HepG2 (cell line): ENCODE measurements around the gene PRR15L.

Experiments used
- CTCF ChIP-seq: sonication (generic); formaldehyde crosslinking; IDR thresholded peaks from 2 replicates; pipeline ENCODE4 v1.5.0; 2020; ENCODE audit warnings: mild to moderate bottlenecking, missing genetic modification reagents, moderate library complexity
- IRF1 ChIP-seq: sonication (generic); formaldehyde crosslinking; IDR thresholded peaks from 2 replicates; pipeline ENCODE4 v1.4.0; 2020; ENCODE audit warnings: low read depth, mild to moderate bottlenecking, missing genetic modification reagents
- MAZ ChIP-seq, 2 experiments: sonication (generic) in 1 of 2; formaldehyde crosslinking in 1 of 2; IDR thresholded peaks; 2 replicates each; pipeline versions ENCODE4 v1.5.0 to v1.6.1; 2012 to 2020; ENCODE audit warnings: low read depth in 2 of 2, mild to moderate bottlenecking in 2 of 2, borderline replicate concordance in 1 of 2, improper control_type of control experiment in 1 of 2, low read length in 1 of 2, missing genetic modification reagents in 1 of 2, moderate library complexity in 1 of 2
- NCOA2 ChIP-seq: sonication (generic); formaldehyde crosslinking; IDR thresholded peaks from 2 replicates; pipeline ENCODE4 v1.8.0; 2022; ENCODE audit warnings: inconsistent platforms
- NFE2L2 ChIP-seq: fragments of 150-350 bp; IDR thresholded peaks from 2 replicates; pipeline ENCODE4 v1.6.1; 2014; ENCODE audit warnings: low read length
- POLR2A ChIP-seq, 2 experiments: IDR thresholded peaks; 2 replicates each; pipeline ENCODE4 v1.6.1; 2011; ENCODE audit warnings: low read depth in 2 of 2, low read length in 2 of 2, mild to moderate bottlenecking in 1 of 2, moderate library complexity in 1 of 2; ENCODE audit not compliant: insufficient read depth in 1 of 2
- POLR2AphosphoS5 ChIP-seq: IDR thresholded peaks from 2 replicates; pipeline ENCODE4 v1.6.1; 2012; ENCODE audit warnings: low read depth, low read length
- RAD21 ChIP-seq: fragments of 450-650 bp; formaldehyde crosslinking; IDR thresholded peaks from 2 replicates; pipeline ENCODE4 v1.5.0; 2020; ENCODE audit warnings: mild to moderate bottlenecking
- SMC3 ChIP-seq: IDR thresholded peaks from 2 replicates; pipeline ENCODE4 v1.6.1; 2011; ENCODE audit warnings: low read length, improper control_type of control experiment
- ZNF558 ChIP-seq: sonication (generic); formaldehyde crosslinking; IDR thresholded peaks from 2 replicates; pipeline ENCODE4 v1.9.0; 2022; ENCODE audit warnings: mild to moderate bottlenecking, missing genetic modification reagents, borderline replicate concordance

- TF ChIP-seq POLR2A (IDR thresholded peaks at IDR 0.05; ENCODE audit: insufficient read depth in 1 of 2, low read depth in 2 of 2, low read length in 2 of 2) (no peak), NFE2L2 (no peak), IRF1 (CRISPR knock-in tag) (no peak), CTCF (CRISPR knock-in tag) (peak; percentile 98), RAD21 (peak; percentile 97), MAZ (IDR thresholded peaks at IDR 0.05; ENCODE audit: borderline replicate concordance, low read depth, low read length) (no peak), MAZ (CRISPR knock-in tag; IDR thresholded peaks at IDR 0.05; ENCODE audit: low read depth) (0 out of 2 replicates have a peak, but pooled peaks have one; percentile 29), NCOA2 (CRISPR knock-in tag) (no peak), SMC3 (peak; percentile 49; the same call in 1 of the 2 replicates), ZNF558 (CRISPR knock-in tag) (peak; percentile 79; the same call in 1 of the 2 replicates), POLR2AphosphoS5 (no peak)
These were observed 8.4 kb downstream of the PRR15L start for GRCh38 chr17:47949197-47949759.
